Bladder microvascular endothelial cell (primary cell): Measurements from ENCODE around the gene SUGCT. TPM values are rescaled to one million over a fixed set of nuclear protein-coding genes. Genes with fewer than 3 reads are reported as not detected.

ENCODE experiments used
- total RNA-seq: library from RNA; depleted of rRNA; stranded (reverse); fragments of >200 nt; gene quantifications from 2 replicates; pipeline ENCODE4 v1.2.3, GENCODE V29; 2014

The SUGCT gene
- total RNA-seq = 1.1 and 1.4 TPM in 2 replicates

GRCh38 chr7:40134428-40135316, at the start of gene SUGCT, which contains the start of gene MPLKIP:
Gene SUGCT (plus strand): TSS chr7:40135005.
Gene MPLKIP (minus strand): TSS chr7:40134622. CDS start chr7:40134567, 55 bp downstream.

Other genes with a start within 250 kb of the SUGCT start
- gene CDK13, start 184.7 kb upstream of the SUGCT start, total RNA-seq = 30.3 and 63.6 TPM in 2 replicates
- gene MPLKIP, start 383 bp upstream of the SUGCT start, total RNA-seq = 7.8 and 13.0 TPM in 2 replicates